HG02759 (cell line): Measurements from ENCODE around the gene PXN.

Experiments
- ATAC-seq: cut with Tn5 transposase; IDR thresholded peaks from one replicate; pipeline ENCODE4 v1.9.1; 2021; ENCODE audit warnings: mild to moderate bottlenecking, moderate library complexity; ENCODE audit not compliant: unreplicated experiment

Gene PXN

GRCh38 chr12:120265473-120266179 is at the start of gene PXN:
Gene PXN, minus strand, starts transcription at chr12:120265730. Its CDS starts 101 bp downstream, at chr12:120265629.
- ATAC-seq: peak; percentile 80

- ATAC-seq: no peak
These were observed 48.7 kb upstream of the PXN start for GRCh38 chr12:120314220-120314619.

- peak; percentile 98 for ATAC-seq
These were observed 36.7 kb upstream of the PXN start, which contains the start of gene SIRT4 for GRCh38 chr12:120301962-120302815. Gene SIRT4, plus strand, starts transcription at chr12:120302321. Its CDS starts 1,241 bp downstream, at chr12:120303562.

- peak; percentile 45 for ATAC-seq
These were observed 27.4 kb upstream of the PXN start, which contains the start of gene RNU4-1 for GRCh38 chr12:120292661-120293531. Gene RNU4-1, minus strand, starts transcription at chr12:120293237.

GRCh38 chr12:120292411-120292660 is 26.8 kb upstream of the PXN start:
- ATAC-seq: peak; percentile 17

GRCh38 chr12:120290609-120291305 is 25.2 kb upstream of the PXN start:
- no peak for ATAC-seq

- ATAC-seq: no peak
These were observed 22.0 kb upstream of the PXN start for GRCh38 chr12:120287491-120287890.

GRCh38 chr12:120286768-120287490 is 21.4 kb upstream of the PXN start:
- ATAC-seq: no peak

GRCh38 chr12:120284381-120284780 is 18.9 kb upstream of the PXN start:
- no peak for ATAC-seq

GRCh38 chr12:120283318-120283717 is 17.8 kb upstream of the PXN start:
- no peak for ATAC-seq

- no peak for ATAC-seq
These were observed 12.9 kb upstream of the PXN start for GRCh38 chr12:120278137-120279069.

GRCh38 chr12:120276734-120277133 is 11.2 kb upstream of the PXN start:
- no peak for ATAC-seq

GRCh38 chr12:120267736-120268135 is 2.2 kb upstream of the PXN start:
- ATAC-seq: no peak

GRCh38 chr12:120266180-120266870 is 795 bp upstream of the PXN start:
- ATAC-seq: no peak

GRCh38 chr12:120264904-120265472 is 542 bp downstream of the PXN start:
- no peak for ATAC-seq

GRCh38 chr12:120264086-120264903 is 1.2 kb downstream of the PXN start:
- ATAC-seq: no peak

GRCh38 chr12:120263748-120264085 is 1.8 kb downstream of the PXN start:
- no peak for ATAC-seq
